ENCODE data around the gene AEBP1.

Gene AEBP1

GRCh38 chr7:44073664-44074348 is 30.3 kb upstream of the AEBP1 start:
- no peak overlapping the region for H3K4me2 ChIP-seq (ENCODE audit: low read length)
- peaks cover 44% of the 10 kb centered on the region for H3K36me3 ChIP-seq (replicated peaks; ENCODE audit: low read depth, low read length)
- H3K9me3 ChIP-seq (ENCODE audit: insufficient read depth, low read length): no peaks in the 10 kb centered on the region
- no peak for TF ChIP-seq CTCF (IDR thresholded peaks at IDR 0.05; ENCODE audit: low read depth, low read length)
- no peak overlapping the region for H3K9ac ChIP-seq (ENCODE audit: low read length)
- 0 out of 2 replicates have a peak, but pooled peaks cover 3% of the 10 kb centered on the region for H4K20me1 ChIP-seq (ENCODE audit: insufficient read depth, low read length)
- H2AFZ ChIP-seq (ENCODE audit: low read depth, low read length): no peak overlapping the region
- H3K4me3 ChIP-seq (ENCODE audit: low read length): no peak overlapping the region
- H3K27me3 ChIP-seq (ENCODE audit: low read depth, low read length): no peaks in the 10 kb centered on the region
- no peak overlapping the region for H3K27ac ChIP-seq (ENCODE audit: low read length)
- no peaks in the 10 kb centered on the region; the same call in 1 of the 2 replicates for H3K4me1 ChIP-seq (ENCODE audit: low read length)
- H3K79me2 ChIP-seq (ENCODE audit: low read length): no peaks in the 10 kb centered on the region

GRCh38 chr7:44074349-44074695 is 29.8 kb upstream of the AEBP1 start:
- H3K27ac ChIP-seq (ENCODE audit: low read length): no peak overlapping the region
- H3K4me2 ChIP-seq (ENCODE audit: low read length): no peak overlapping the region
- H3K36me3 ChIP-seq (replicated peaks; ENCODE audit: low read depth, low read length): peaks cover 49% of the 10 kb centered on the region

GRCh38 chr7:44075296-44076075 is 28.7 kb upstream of the AEBP1 start:
- TF ChIP-seq EZH2phosphoT487 (IDR thresholded peaks at IDR 0.05; ENCODE audit: low read depth): no peak
- TF ChIP-seq CTCF (IDR thresholded peaks at IDR 0.05; ENCODE audit: low read depth, low read length): no peak
- H3K36me3 ChIP-seq (replicated peaks; ENCODE audit: low read depth, low read length): peaks cover 60% of the 10 kb centered on the region
- no peak overlapping the region for H3K4me2 ChIP-seq (ENCODE audit: low read length)
- no peaks in the 10 kb centered on the region for H3K27me3 ChIP-seq (ENCODE audit: low read depth, low read length)
- no peak overlapping the region for H3K27ac ChIP-seq (ENCODE audit: low read length)
- peaks cover 3% of the 10 kb centered on the region for H3K79me2 ChIP-seq (ENCODE audit: low read length)
- H2AFZ ChIP-seq (ENCODE audit: low read depth, low read length): no peak overlapping the region
- H4K20me1 ChIP-seq (ENCODE audit: insufficient read depth, low read length): 0 out of 2 replicates have a peak, but pooled peaks cover 3% of the 10 kb centered on the region
- H3K4me1 ChIP-seq (ENCODE audit: low read length): no peaks in the 10 kb centered on the region; the same call in 1 of the 2 replicates
- no peaks in the 10 kb centered on the region for H3K9me3 ChIP-seq (ENCODE audit: insufficient read depth, low read length)
- H3K9ac ChIP-seq (ENCODE audit: low read length): no peak overlapping the region
- H3K4me3 ChIP-seq (ENCODE audit: low read length): no peak overlapping the region

More at GRCh38 chr7:44074349-44074695, 29.8 kb upstream of the AEBP1 start:
- Histone ChIP-seq H3K4me3 (ENCODE audit: low read length) (no peak overlapping the region), H2AFZ (ENCODE audit: low read depth, low read length) (no peak overlapping the region), H3K27me3 (ENCODE audit: low read depth, low read length) (no peaks in the 10 kb centered on the region), H3K4me1 (ENCODE audit: low read length) (no peaks in the 10 kb centered on the region; the same call in 1 of the 2 replicates), H3K79me2 (ENCODE audit: low read length) (no peaks in the 10 kb centered on the region), H3K9ac (ENCODE audit: low read length) (no peak overlapping the region), H4K20me1 (ENCODE audit: insufficient read depth, low read length) (0 out of 2 replicates have a peak, but pooled peaks cover 3% of the 10 kb centered on the region), H3K9me3 (ENCODE audit: insufficient read depth, low read length) (no peaks in the 10 kb centered on the region)
- TF ChIP-seq EZH2phosphoT487 (IDR thresholded peaks at IDR 0.05; ENCODE audit: low read depth) (no peak), CTCF (IDR thresholded peaks at IDR 0.05; ENCODE audit: low read depth, low read length) (no peak)

Measured in OCI-LY3 (cell line).